ENCODE data around the gene SNX11. TPM values are rescaled to one million over a fixed set of nuclear protein-coding genes. Genes with fewer than 3 reads are reported as not detected.

Gene SNX11
- total RNA-seq, 4 donors from 2014 or later: 10.1 to 19.1 (median 18.4) TPM

GRCh38 chr17:48132385-48132784, 24.8 kb downstream of the SNX11 start:
- no peak for TF ChIP-seq CTCF (IDR thresholded peaks at IDR 0.05)
- DNase-seq (ENCODE audit: low spot score) (no peak), ATAC-seq (ENCODE audit: low FRiP score) (no peak)

DNA sequence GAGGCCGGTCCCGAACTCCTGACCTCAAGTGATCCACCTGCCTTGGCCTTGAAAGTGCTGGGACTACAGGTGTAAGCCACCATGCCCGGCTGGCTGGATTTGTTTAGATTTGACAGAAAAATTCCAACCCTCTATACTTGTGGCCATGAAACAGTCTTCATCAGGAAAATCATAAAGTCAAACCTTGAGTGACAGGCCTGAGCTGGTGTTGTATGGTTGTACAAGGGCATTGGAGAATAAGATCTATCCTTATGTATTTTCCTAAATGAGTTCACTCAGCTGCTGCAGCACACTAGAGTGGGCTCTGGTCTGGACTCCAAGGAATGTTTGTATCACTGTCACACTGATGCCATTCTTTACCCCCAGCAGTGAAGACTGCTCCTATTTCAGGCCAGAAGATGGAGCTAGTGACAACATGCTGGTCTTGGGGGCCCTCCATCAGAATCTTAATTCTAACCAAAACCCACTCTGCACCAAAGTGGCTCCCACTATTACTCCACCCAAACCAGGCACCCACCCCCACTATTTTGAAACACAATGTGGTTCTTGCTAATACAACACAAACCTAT, 27.4 kb downstream of the SNX11 start:
- DNase-seq (ENCODE audit: low spot score) (no peak), ATAC-seq (ENCODE audit: low FRiP score) (no peak)
- no peak for TF ChIP-seq CTCF (IDR thresholded peaks at IDR 0.05)

DNA sequence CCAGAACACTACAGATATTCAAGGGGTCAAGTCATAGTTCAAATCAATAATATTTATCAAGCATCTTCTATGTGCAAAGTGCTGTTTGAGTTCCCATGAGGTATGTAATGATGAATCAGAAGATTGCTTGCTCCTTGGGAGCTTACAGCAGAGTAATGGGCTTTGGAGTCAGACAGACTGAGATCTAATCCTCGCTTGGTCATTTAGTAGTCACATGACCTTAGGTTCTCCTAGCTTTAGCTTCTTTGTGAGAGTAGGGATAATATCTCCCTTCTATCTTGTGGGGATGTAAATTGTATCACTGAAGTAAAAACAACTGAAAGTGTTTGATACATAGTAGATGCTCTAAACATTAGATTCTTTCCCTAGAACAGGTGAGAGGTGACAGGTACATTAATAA, 30.1 kb downstream of the SNX11 start:
- TF ChIP-seq CTCF (IDR thresholded peaks at IDR 0.05): no peak
- ATAC-seq (ENCODE audit: low FRiP score) (no peak), DNase-seq (ENCODE audit: low spot score) (no peak)

- TF ChIP-seq CTCF (IDR thresholded peaks at IDR 0.05): no peak
- DNase-seq (ENCODE audit: low spot score): no peak
- no peak for ATAC-seq (ENCODE audit: low FRiP score)
Observed at GRCh38 chr17:48139944-48140343, 32.4 kb downstream of the SNX11 start.

- ATAC-seq (ENCODE audit: low FRiP score) (no peak), DNase-seq (ENCODE audit: low spot score) (no peak)
- no peak for TF ChIP-seq CTCF (IDR thresholded peaks at IDR 0.05)
Observed at GRCh38 chr17:48143629-48144028, 36.1 kb downstream of the SNX11 start.

- no peak for TF ChIP-seq CTCF (IDR thresholded peaks at IDR 0.05)
- DNase-seq (ENCODE audit: low spot score): no peak
Observed at GRCh38 chr17:48144231-48144630, 36.7 kb downstream of the SNX11 start.

DNA sequence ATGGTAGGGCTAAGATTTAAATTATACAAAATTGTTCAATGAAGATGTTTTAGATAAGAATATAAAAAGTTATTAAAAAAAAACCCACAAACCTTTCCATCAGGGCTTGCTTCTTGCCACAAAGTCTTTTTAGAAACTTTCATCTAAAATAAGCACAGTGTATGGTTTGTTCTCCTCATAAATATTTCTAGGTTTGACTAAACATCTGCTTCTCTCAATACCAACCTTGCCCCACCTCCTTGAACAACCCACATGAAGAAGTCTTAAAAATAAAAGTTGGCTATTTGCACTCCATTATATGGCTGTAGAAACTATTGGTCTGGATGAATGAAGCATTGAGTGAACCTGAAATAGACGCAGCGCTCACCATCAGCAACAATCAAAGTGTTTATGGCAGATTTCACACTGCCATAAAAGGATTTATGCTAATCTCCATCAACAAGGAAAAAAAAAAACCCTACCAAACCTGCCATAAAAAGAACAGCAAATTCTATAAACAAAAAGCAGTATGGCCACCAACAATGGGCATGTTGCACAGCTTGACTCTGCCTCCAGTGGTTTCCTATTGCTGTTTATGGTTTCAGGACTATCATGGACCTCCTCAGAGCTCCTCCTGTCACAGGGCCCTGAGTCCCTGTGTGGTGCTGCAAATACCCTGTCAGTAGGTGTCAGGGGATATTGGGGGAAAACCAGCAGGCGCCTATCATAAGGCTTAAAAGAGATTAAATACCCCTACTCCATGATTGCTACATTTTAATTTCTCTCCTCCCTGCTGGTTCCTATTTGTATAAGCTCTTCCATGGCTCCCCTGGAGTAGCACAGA, 37.6 kb downstream of the SNX11 start:
- no peak for ATAC-seq (ENCODE audit: low FRiP score)
- no peak for DNase-seq (ENCODE audit: low spot score)
- TF ChIP-seq CTCF (IDR thresholded peaks at IDR 0.05): no peak

More at GRCh38 chr17:48144231-48144630, 36.7 kb downstream of the SNX11 start:
- peak; percentile 41 for ATAC-seq (ENCODE audit: low FRiP score)
